NCI-H524 (cell line): ENCODE measurements around the gene SPTLC2.
A peak's percentile ranks its signal among the peaks of the same experiment; 100 is the strongest.
"Not testable (repeated sequence)": the region's sequence is repeated elsewhere in the genome, so short reads cannot be mapped to it uniquely, and the experiment has no call there.

Source experiments
- DNase-seq, 2 experiments: peaks; one replicate each; lab custom pipeline; 2025; lab: John Stamatoyannopoulos, UW

Gene SPTLC2

DNA sequence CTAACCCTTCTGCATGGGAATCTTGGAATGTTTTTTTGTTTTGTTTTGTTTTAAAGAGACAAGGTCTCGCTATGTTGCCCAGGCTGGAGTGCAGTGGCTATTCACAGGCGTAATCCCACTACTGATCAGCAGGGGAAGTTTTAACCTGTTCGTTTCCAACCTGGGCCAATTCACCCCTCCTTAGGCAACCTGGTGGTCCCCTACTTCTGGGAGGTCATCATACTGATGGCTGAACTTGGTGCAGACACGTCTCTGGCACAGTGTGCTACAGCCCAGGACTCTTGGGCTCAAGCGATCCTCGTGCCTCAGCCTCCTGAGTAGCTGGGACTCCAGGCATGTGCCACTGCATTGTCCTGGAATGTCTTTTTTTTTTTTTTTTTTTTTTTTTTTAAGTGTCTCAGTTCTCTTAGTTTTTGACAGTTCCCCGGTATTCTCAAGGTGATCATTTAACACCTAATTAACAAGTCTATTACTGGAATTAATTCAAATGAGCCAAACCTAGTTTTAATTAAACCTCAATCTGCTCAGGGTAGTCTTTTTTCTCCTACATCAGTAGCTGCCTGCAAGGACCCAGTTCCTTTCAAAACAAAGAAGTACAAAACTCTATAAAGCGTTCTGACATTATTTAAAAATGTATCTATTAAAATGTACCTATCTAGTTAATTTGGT is 68.8 kb downstream of the SPTLC2 start:
- no peak for DNase-seq

DNA sequence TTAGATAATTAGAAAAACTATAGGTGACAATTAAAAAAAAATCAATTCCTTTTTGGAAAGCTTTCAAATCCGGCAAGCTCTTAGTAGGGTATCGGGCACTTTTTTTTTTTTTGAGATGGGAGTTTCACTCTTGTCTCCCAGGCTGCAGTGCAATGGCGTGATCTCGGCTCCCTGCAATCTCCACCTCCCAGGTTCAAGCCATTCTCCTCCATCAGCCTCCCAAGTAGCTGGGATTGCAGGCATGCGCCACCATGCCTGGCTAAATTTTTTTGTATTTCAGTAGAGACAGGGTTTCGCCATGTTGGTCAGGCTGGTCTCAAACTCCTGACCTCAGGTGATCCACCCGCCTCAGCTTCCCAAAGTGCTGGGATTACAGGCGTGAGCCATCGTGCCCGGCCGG is 71.3 kb downstream of the SPTLC2 start:
- DNase-seq: not testable (repeated sequence)

DNA sequence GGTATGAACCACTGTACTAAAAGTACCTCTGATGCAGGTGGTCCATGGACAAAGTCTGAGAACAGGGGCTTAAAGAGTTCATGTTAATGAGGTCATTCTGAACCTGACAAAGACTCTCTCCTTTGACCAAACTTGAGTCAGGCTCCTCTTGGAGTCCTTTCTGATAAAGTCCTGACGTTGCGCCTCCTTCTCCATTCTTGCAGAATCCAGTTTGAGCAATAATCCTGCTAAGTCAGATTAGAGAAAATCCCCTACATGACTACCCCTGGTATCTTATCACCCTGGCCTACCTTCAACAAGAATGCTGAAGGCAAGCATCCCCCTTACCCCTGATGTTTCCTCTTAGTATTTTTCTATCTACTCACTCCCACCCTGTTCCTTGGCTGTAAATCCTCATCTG is 71.9 kb downstream of the SPTLC2 start:
- DNase-seq: no peak

DNA sequence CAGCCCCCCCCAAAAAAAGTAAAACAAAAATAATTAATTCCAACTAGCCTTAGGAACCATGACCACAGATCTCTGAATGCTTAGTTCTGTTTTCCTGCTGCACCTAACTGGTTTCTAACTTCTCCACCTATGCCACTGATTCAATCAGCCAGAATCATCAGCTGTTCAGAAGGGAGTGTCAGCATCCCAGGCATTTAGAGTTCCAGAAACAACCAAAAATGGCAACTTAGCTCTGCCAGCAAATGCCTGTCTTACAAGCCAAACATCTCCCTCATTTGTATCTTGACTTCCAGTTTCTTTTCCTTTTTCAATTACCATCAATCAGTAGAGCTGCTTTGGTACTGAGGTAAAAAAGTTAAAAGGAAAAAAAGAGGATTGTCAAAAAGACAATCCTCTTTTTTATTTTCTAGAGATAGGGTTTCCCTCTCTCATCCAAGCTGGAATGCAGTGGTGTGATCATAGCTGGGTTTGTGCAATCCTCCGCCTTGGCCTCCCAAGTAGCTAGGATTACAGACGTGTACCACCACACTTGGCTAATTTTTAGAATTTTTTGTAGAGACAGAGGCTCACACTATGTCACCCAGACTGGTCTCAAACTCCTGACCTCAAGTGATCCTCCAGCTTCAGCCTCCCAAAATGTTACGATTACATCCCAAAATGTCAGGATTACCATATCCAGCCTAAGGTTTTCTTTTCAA is 72.7 kb downstream of the SPTLC2 start:
- DNase-seq: no peak

DNA sequence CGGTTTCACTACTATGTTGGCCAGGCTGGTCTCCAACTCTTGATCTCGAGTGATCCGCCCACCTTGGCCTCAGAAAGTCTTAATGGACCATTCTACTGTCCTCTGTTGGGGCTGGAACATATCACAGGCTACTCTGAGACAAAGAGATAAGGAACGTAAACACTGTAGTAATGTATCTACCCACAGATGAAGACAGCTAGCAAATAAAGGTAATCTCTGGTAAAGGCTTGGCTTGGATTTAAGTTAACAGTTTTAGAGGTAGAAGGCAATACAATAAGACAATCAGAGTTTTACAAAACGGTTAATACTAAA is 73.2 kb downstream of the SPTLC2 start:
- DNase-seq: no peak

DNA sequence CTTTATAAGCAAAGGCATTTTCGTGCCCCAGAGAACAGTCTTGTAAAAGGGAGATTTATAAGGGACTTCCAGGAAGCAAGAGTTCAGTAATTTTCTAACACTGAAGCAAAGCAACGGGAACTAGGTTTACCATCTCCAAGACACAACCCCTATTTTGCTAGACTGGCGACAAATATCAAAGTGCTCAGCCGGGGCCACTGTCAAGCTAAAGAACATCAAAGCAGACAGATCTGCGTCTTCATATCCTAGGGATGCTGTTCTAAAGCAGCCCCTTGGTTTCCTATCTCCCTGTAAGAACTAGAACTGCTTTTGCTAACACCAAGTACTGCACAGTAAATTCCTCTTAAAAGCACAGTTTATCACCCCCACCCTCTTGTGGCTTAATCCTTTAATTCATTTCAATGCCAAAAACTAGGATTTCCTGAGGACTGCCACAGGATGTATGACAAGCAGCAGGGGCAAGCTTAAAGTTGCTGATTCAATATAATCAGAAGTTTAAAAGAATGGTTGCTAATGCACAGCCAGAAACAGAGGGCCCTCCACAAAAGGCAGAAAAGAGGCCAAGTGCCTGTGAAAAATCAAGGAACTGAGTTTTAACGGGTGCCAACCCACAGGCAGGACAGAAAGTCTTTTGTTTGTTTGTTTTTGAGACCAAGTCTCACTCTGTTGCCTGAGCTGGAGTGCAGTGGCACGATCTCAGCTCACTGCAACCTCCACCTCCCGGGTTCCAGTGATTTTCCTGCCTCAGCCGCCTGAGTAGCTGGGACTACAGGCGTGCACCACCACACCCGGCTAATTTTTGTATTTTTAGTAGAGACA is 73.8 kb downstream of the SPTLC2 start:
- peak; percentile 59 to 67 for DNase-seq

DNA sequence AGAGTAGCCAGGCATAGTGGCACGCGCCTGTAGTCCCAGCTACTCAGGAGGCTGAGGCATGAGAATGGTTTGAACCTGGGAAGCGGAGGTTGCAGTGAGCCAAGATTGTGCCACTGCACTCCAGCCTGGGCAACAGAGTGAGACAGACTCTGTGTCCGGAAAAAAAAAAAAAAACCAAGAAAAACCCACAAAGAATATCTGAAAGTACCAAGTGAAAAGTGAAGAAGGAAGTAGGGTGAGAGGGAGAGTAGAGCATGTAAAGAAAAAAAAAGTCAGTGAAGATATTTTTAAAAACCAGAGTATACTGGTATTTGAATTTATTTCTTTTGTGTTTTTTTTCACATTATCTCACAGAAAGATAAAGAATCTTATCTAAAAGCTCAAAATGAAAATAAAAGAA is 74.5 kb downstream of the SPTLC2 start:
- DNase-seq: no peak

DNA sequence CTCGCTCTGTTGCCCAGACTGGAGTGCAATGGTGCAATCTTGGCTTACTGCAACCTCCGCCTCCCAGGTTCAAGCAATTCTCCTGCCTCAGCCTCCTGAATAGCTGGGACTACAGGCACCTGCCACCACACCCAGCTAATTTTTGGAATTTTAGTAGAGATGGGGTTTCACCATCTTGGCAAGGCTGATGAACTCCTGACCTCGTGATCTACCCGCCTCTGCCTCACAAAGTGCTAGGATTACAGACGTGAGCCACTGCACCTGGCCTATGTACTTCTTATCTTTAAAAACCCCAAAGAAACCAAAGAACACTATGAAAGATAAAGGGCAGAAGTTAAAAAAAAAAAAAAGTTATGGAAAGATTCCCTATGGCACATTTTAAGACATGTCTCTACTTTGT is 79.5 kb downstream of the SPTLC2 start:
- not testable (repeated sequence) for DNase-seq

DNA sequence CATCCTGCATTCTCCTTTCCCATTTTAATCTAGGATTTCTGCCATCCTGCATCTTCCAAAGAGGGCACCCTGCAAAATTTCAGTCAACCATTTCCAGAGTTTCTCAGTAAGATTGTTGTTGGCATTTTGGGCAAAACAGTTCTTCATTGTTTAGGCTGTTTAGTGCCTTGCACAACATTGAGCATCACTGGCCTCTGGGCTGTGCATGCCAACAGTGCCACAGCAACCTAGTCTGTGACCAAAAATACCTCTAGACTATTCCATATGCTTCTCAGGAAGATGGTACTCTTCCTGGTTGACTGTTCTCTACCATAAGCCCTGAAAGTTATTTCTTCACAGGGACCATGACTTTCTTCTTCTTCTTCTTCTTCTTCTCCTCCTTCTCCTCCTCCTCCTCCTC is 85.4 kb downstream of the SPTLC2 start:
- no peak for DNase-seq

DNA sequence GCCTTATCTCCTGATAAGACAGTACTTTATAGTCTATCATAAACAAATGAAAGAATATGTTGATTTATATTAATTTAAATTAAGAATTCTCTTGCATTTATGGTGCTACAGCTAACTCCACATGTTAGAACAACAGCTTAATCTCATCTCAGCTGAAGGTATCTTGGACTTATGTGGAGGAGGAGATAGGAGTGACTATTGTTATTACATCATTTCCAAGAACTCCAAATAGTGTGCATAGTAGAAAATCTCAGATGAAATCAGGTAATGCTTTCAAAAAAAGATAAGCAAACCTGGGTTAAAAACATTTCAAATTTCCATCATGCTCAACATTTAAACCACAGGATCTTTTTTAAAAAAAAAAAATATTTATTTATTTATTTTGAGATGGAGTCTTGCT is 86.5 kb downstream of the SPTLC2 start:
- no peak for DNase-seq

DNA sequence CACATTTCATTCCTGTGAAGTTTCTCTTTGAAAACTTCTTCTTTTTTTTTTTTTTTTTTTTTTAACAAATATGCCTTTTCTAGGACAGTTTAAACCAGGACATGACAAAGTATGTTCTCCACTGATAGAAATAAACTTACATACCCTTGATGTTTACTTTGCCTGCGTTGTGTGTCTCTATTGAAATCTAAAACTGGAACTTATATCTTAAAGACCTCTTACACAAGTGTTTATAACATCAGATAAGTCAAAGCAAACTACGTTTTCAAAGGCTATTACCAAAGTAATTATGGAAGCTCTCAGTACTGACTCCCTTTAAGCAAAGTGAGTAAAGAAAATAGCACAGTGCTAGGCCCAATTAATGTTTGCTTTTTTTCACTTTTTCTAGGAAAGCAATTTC is 87.2 kb downstream of the SPTLC2 start:
- no peak for DNase-seq

DNA sequence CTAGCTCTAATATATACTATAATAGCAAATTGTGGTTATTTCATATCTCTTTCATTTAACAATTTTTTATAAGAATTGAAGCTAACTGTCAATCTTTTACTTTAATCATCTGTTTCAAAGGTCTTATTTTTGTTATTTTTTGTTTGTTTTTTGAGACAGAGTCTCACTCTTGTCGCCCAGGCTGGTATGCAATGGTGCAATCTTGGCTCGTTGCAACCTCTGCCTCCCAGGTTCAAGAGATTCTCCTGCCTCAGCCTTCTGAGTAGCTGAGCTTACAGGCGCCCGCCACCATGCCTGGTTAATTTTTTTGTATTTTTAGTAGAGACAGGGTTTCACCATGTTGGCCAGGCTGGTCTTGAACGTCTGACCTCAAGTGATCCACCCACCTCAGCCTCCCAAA is 87.7 kb downstream of the SPTLC2 start:
- DNase-seq: not testable (repeated sequence)

DNA sequence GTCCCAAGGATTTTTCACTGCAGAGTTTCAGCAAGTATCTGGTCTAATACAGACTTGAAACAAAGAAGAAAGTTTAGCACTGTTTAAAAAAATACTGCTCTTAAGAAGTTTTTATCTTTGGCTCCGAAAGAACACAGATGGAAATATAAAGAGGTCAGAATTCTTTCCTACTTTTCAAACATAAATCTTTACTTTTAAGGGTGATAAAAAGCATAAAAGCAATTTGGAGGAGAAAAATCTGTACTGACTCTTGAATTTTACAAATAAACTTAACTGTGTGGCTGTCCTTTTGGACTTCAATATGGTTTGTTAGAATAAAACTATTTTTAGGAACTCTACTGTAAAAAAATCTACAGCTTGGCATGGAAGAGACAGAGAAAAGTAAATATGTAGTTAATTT is 90.2 kb downstream of the SPTLC2 start:
- DNase-seq: no peak

DNA sequence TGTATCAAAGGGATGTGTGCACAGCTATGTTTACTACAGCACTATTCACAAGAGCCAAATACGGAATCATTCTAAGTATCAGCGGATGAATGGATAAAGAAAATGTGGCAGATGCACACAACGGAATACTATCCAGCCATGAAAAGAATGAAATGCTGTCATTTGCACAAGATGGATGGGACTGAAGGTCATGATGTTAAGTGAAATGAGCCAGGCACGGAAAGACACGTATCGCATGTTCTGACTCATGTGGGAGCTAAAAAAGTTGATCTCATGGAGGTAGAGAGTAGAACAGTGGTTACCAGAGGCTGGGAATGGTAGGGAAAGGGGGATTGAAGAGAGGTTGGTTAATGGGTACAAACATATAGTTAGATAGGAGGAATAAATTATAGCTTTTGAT is 91.9 kb downstream of the SPTLC2 start:
- DNase-seq: no peak

DNA sequence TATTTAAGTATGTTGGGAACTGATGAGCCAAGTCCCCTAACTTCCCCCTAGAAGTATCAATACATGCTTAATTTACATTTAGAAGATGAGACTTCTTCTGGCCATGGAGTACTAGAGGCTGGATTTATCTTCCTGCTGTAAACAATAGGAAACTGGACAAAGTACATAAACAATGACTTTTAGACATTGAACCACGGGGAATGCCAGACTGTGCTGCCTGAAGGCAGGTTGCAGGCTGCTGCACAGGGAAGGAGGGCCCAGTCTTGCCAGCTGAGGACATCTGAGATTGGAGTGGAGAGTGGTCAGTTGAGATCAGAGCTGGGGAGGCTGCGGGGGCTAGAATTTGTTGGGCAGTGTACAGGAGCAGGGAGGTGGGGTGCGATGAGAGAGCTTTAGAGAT is 93.3 kb downstream of the SPTLC2 start:
- DNase-seq: no peak

DNA sequence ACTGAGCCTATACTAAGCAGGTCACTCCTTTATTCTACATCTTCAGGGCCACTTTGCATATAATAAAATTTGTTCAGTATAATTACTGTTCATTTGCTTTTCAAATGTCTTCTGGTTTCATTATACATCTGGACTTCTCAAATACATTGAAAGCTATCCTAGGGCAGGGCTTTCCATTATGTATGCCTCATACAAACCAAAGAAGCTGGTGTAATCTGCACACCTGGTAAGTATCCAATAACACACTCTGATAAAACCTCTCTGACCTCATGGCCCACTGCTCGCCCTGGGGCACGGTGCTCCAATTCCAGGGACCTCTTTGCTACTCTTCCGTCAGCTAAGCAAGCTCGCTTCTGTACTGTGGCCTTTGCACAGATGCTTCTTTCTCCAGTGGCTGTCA is 95.9 kb downstream of the SPTLC2 start:
- DNase-seq: no peak

DNA sequence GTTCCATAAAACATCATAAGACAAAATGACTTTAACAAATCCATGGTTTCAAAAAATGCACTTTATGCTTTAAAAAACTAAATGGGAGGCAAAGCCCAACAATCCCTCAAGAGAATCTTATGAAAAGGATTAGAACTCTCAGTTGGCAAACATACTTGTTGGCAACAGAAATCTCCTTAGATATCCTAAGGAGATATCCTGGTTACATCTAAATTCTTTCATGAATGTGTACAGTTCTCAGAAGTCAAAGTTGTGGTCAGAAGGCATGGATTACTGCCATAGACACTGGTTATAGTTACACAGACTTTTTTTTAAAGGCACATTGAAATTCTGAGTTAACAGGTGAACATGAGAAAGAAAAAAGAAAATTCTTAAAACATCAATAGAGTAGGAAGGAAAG is 100.3 kb downstream of the SPTLC2 start:
- DNase-seq: no peak

DNA sequence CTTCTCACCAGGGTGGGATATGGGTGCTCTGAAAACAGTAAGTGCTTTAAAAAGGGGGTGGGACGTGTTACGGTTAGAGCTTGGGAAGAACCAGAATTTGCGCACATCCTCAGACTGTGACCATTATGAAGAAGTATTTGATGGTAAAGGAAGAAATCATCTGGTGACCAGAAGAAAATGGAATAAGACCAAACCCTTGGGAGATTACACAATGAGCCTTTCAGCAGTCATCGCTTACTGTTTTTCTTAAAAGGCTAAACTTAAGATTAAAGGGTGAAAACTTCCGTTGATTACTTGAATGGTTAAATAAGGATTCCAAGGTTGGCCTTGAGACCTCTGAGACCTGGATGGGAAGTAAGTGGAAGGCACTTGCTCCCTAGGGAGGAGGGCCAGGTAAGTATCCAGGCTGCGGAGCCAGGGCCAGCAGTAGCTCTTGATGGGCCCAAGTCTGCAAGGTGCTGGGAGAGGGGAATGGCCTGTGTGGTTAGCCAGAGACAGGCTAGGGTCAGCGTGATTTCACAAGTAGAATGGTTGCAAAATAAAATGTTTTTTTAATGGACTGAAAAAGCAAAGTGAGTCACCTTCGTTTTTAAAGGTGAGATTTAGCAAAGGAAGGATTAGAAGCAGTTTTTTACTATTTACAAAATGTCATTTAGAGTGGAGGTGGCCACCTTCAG is 104.8 kb downstream of the SPTLC2 start:
- no peak for DNase-seq

DNA sequence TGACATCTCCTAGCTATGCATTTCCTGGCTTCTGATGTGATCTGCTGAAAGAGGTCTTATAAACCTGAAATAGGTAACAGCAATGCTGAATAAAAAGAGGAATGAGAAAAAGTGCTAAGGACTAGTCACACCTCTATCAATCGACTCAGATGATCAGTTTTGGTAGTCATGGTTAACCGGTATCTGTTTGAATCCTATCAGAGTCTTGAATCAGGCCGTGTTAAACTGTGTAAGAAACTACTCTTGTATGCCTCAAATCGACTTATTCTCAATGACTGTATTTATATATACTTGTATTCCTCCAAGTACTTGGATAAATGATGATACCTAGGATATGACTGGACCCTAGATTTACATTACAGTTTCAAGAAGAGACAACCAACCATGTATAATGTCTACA is 107.1 kb downstream of the SPTLC2 start:
- DNase-seq: no peak

DNA sequence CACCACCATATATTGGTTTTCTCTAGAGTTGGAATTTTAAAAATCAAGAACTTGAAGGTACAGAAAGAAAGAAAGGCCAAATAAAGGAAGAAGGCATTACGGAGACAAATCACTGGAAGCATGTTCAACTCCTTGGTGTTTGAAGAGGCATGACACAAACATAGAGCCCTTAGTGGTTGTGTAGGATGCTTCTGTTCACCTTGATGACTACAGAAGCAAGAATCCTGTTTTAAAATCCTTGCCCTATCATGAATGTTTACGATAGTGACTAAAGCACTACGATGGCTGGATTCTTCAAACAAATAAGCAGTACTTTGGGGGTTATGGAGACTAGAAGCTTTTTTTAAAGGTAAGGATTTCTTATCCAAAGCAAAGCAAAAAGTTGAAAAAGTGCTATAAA is 107.6 kb downstream of the SPTLC2 start:
- DNase-seq: no peak

DNA sequence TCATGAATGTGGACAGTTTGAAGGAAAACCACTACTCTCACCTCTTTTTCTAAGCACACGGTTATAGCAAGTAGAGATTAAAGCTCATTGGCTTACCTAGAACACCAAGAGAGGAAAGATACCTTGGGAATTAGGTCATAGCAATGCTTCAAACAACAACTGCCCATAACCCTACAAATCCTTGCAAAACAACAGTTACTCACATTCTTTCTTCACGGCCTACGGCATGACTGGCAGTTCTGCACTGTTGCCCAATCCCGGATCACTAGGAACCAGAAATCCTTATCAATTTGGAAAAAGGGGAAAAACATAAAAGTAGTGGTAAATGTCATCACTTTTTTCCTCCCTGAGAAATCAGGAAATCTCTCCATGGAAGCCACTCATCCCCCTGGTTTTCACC is 108.2 kb downstream of the SPTLC2 start:
- DNase-seq: no peak

DNA sequence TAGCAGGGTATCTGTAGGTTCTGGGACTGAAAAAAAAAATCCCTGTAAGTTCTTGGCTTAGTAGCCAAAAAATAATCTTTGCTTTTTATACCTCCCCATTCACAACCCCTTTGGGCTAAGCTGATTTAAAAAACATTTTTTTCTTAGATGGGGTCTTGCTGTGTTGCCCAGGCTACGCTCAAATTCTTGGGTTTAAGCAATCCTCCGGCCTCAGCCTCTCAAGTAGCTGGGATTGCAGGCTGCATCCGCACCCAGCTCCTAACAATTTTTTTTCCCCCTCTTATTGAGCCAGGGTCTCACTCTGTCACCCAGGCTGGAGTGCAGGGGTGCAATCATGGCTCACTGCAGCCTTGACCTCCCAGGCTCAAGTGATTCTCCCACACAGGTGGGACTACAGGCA is 108.7 kb downstream of the SPTLC2 start:
- no peak for DNase-seq

DNA sequence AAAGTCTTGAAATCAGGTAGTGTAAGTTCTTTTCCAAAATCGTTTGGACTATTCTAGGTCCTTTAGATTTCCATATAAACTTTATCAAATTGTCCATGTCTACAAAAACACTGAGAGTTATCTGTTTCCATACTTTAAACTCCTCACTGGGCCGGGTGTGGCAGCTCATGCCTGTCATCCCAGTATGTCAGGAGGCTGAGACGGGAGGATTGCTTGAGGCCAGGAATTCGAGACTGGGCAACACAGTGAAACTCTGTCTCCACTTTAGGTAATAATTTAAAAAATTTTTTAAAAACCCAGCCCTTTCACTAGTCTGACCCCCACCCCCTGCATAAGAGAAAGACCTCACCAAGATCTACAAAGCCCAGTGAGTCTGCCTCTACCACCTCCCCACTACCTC is 111.4 kb downstream of the SPTLC2 start:
- no peak for DNase-seq
